ENCODE measurements around the gene GPC5. TPM values are rescaled to one million over a fixed set of nuclear protein-coding genes. Genes with fewer than 3 reads are reported as not detected.

The GPC5 gene
- total and polyA plus RNA-seq, 2 of the 8 experiments (the other 6 are each of a cell fraction or from before 2014, with no cell fraction given): 0.20 to 0.39 TPM

GRCh38 chr13:91417660-91418325 lies 19.4 kb downstream of the GPC5 start (continued):
- TF ChIP-seq CHD7 (IDR thresholded peaks at IDR 0.05; ENCODE audit: insufficient replicate concordance, low read length): no peak
- TF ChIP-seq TCF12 (IDR thresholded peaks at IDR 0.05; ENCODE audit: low read depth, low read length): no peak
- no peak for TF ChIP-seq ATF3 (IDR thresholded peaks at IDR 0.05; ENCODE audit: insufficient read depth, low read depth, low read length)
- TF ChIP-seq BCL11A (IDR thresholded peaks at IDR 0.05; ENCODE audit: low read depth in 2 of 2, low read length in 2 of 2): no peak
- TF ChIP-seq JUN (IDR thresholded peaks at IDR 0.05; ENCODE audit: low read depth, low read length): no peak
- no peak for TF ChIP-seq GABPA (IDR thresholded peaks at IDR 0.05; ENCODE audit: borderline replicate concordance, insufficient read depth, low read length)
- TF ChIP-seq E2F6 (IDR thresholded peaks at IDR 0.05): no peak
- TF ChIP-seq RXRA (IDR thresholded peaks at IDR 0.05; ENCODE audit: insufficient read depth, low read depth, low read length): no peak
- TF ChIP-seq POLR2A (IDR thresholded peaks at IDR 0.05; ENCODE audit: control extremely low read depth in 1 of 2, low read depth in 2 of 2, low read length in 2 of 2): no peak
- TF ChIP-seq YY1 (IDR thresholded peaks at IDR 0.05; ENCODE audit: low read depth, low read length): no peak

Measured in H1 (cell line).